HG03045 (cell line): ENCODE results near the gene C6orf47.

Experiments used
- ATAC-seq: cut with Tn5 transposase; IDR thresholded peaks from one replicate; pipeline ENCODE4 v1.9.1; 2021; ENCODE audit warnings: mild to moderate bottlenecking, moderate library complexity; ENCODE audit not compliant: unreplicated experiment

The C6orf47 gene

DNA sequence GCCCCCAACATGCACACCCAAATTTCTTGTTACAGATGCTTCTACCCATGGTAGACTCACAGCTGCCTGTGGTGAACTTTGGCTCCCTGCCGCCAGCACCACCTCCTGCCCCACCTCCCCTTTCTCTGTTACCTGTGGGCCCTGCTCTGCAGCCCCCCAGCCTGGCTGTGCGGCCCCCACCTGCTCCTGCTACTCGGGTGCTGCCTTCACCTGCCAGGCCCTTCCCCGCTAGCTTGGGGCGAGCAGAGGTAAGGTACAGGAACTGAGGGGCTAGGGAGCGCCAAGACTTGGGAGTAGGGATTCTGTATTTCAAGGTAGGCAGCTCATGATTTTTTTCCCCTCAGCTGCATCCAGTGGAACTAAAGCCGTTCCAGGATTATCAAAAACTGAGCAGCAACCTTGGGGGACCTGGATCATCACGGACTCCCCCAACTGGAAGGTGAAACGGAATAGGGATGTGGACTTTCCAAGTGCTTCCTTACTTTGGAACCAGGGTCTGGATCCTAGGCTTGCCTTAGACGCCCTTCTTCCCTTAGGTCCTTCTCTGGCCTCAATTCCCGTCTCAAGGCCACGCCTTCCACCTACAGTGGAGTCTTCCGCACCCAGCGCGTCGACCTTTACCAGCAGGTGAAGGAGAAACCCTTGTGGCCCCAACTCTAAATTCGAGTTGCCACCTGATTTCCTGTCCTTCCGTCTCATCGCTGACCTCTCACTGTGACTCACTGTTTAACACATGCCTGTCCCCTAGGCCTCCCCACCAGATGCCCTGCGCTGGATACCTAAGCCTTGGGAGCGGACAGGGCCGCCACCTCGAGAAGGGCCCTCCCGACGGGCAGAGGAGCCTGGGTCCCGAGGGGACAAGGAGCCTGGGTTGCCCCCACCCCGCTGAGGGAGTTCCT lies 23.6 kb downstream of the C6orf47 start:
- no peak for ATAC-seq

DNA sequence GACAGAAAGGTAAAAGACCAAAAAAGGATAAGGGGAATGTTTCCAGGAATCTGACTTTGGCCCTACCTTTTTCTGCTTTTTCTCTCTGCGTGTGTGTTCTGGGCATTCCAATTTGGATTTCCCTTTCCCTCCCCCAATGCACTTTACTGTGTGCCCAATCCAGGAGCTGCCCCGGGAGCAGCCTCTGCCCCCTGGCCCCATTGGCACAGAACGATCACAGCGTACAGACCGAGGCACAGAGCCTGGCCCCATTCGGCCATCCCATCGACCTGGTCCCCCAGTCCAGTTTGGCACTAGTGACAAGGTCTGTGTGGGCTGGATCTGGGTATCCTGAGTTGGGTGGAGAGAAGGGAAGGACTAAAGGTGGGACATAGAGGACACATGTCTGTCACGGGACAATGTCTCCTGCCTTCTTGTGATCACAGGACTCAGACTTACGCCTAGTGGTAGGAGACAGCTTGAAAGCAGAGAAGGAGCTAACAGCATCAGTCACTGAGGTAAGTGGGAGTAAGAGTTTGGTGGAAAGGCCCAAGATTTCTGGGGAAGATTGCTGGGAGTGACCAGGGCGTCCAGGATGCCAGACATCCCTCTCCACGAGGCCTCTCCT lies 25.5 kb downstream of the C6orf47 start:
- no peak for ATAC-seq

DNA sequence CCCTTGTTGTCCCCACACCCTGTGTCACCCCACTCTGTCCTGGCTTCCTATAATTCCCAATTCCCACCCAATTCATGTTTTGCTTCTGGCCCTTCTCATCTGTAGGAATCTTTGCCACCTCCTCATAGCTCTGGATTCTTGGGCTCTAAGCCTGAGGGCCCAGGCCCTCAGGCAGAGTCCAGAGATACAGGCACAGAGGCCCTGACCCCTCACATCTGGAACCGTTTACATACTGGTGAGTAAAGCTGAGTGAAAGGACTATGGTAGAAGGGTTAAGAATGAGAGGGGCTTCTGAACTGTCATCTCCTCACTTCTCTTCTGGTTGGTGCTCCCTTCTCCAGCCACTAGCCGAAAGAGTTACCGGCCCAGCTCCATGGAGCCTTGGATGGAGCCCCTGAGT lies 26.4 kb downstream of the C6orf47 start:
- ATAC-seq: no peak

DNA sequence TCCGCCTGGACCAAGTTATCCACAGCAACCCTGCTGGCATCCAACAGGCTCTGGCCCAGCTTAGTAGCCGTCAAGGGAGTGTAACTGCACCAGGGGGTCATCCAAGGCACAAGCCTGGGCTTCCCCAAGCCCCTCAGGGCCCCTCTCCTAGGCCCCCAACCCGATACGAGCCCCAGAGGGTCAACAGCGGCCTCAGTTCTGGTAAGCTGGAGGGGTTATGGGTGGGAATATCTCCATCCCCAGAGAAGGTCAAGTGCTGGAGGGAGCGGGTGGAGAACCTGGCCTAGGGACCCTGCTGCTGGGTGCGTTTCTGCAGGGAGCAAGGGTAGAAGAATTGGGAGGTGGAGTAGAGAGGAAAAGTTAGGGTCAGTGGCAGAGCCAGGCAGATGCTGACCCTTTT lies 27.1 kb downstream of the C6orf47 start:
- no peak for ATAC-seq

DNA sequence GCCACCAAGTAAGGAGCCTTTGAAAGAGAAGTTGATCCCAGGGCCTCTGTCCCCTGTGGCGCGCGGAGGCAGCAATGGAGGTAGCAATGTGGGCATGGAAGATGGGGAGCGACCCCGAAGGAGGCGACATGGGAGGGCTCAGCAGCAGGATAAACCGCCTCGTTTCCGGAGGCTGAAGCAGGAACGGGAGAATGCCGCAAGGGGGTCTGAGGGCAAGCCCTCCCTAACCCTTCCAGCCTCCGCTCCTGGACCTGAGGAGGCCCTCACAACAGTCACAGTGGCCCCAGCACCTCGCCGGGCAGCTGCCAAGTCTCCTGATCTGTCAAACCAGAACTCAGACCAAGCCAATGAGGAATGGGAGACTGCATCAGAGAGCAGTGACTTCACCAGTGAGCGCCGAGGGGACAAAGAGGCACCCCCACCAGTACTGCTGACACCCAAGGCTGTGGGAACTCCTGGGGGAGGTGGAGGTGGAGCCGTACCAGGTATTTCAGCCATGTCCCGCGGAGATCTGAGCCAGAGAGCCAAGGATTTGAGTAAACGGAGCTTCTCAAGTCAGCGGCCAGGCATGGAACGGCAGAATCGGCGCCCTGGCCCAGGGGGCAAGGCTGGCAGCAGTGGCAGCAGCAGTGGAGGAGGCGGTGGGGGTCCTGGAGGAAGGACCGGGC lies 28.2 kb downstream of the C6orf47 start:
- ATAC-seq: no peak

DNA sequence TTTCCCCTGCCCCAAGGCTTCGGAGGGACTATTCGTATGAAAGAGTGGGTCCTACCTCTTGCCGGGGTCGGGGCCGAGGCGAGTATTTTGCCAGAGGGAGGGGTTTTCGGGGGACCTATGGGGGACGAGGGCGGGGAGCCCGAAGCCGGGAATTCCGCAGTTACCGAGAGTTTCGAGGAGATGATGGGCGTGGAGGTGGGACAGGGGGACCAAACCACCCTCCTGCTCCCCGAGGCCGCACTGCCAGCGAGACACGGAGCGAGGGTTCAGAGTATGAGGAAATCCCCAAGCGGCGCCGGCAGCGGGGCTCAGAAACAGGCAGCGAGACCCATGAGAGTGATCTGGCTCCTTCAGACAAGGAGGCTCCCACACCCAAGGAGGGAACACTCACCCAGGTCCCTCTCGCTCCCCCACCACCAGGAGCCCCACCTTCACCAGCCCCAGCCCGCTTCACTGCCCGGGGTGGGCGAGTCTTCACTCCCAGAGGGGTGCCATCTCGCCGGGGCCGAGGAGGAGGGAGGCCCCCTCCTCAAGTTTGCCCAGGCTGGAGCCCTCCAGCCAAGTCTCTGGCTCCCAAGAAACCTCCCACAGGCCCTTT lies 28.8 kb downstream of the C6orf47 start:
- ATAC-seq: no peak

DNA sequence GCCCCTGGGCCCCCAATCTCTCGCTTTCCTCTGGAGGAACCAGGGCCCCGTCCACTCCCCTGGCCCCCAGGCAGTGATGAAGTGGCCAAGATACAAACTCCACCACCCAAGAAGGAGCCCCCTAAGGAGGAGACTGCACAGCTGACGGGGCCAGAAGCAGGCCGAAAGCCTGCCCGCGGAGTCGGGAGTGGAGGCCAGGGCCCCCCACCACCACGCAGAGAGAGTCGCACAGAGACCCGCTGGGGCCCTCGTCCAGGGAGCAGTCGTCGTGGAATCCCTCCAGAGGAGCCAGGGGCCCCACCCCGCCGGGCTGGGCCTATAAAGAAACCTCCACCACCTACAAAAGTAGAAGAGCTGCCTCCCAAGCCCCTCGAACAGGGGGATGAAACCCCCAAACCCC lies 29.4 kb downstream of the C6orf47 start:
- no peak for ATAC-seq

DNA sequence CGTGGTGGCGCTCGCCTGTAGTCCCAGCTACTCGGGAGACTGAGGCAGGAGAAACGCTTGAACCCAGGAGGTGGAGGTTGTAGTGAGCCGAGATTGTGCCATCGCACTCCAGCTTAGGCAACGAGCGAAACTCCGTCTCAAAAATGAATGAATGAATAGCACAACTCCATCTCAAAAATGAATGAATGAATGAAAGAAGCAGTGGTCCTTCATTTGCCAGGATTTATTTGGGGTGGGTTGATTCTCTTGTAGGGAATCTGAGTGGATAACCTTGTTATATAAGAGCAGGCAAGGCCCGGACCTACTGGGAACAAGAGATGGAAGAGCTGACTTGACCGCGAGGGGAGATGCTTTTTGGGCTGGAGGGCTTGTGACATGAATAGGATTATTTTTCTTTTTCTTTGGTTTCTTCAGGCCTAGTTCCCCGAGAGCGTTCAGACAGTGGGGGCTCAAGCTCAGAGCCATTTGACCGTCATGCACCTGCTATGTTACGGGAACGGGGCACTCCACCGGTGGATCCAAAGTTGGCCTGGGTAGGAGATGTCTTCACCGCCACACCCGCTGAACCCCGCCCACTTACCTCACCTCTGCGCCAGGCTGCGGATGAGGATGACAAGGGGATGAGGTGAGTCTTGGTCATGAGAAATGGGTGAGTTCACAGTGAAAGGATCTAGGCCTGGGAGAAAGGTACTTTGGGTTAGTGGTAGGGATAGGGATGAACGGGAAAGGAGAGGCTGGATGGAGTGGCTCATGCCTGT lies 30.2 kb downstream of the C6orf47 start:
- no peak for ATAC-seq

DNA sequence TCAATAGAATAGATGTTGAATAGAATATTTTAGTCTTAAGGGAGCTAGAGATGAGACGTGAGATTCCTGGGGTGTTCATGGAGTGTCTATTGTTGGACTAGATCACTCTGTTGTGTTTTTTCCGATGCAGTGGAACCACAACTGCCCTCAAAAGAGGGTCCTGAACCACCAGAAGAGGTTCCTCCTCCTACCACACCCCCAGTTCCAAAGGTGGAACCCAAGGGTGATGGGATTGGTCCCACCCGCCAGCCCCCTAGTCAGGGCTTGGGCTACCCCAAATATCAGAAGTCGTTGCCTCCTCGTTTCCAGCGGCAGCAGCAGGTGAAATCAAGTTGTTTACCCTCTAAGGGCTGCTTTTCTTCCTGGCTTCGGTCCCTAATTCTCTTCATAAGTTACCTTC lies 31.6 kb downstream of the C6orf47 start:
- ATAC-seq: no peak

DNA sequence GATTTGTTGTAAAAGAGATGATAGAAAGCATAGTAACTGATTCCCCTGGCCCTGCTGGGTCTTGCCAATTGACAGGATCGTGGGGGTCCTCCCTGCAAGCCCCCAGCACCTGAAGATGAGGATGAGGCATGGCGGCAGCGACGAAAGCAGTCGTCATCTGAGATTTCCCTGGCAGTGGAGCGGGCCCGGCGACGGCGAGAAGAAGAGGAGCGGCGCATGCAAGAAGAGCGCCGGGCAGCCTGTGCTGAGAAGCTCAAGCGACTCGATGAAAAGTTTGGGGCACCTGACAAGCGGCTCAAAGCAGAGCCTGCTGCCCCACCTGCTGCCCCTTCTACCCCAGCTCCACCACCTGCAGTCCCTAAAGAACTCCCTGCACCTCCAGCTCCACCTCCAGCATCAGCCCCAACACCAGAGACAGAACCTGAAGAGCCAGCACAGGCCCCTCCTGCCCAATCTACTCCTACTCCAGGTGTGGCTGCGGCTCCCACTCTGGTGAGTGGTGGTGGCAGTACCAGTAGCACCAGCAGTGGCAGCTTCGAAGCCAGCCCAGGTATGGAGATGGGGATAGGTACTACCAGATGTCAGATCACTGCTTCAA lies 32.8 kb downstream of the C6orf47 start:
- ATAC-seq: no peak

DNA sequence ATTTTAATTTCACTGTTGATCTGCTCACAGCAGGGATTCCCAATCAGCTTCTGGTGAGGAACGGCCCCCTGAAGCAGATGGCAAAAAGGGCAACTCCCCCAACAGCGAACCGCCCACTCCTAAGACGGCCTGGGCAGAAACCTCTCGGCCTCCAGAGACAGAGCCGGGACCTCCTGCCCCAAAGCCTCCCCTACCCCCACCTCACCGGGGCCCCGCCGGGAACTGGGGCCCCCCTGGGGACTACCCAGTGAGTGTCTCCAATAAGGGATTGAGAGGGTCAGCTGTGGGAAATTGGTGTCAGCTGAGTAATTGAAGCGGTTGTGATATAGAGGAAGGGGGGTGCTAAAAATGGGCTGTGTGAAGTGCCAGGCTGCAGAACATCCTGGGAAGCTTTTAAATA lies 33.6 kb downstream of the C6orf47 start:
- no peak for ATAC-seq

DNA sequence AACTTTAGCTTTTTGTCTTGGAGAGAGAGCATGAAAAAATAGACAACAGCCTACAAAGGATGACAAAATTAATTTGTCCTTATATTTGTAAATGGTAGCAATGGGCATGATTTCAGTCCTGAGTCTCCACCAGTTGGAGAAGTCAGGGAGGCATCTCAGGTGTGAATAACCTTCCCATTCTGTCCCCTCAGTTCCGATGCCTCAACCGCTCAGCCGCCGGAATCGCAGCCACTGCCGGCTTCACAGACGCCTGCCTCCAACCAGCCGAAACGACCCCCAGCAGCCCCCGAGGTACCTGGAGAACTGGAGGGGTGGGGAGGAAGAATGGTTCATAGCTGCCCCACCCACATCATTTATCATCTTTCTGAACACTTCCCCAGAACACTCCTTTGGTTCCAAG lies 36.5 kb downstream of the C6orf47 start:
- ATAC-seq: no peak

DNA sequence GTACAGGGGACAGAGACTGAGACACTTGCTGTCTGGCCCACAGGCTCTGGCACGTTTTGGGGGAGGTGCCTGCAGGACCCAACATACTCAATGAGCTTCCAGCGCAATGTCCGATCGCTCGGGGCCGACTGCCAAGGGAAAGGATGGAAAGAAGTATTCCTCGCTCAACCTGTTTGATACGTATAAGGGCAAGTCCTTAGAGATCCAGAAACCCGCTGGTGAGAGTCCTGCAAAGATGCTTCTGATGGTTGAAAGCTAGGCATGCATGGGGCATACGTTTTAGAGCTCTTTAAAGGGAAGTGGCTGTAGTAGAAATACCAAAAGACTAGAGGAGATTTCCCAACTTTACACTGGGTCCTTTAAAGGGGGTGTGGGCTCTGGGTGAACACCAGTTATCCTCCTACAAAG lies 37.9 kb downstream of the C6orf47 start:
- ATAC-seq: no peak

DNA sequence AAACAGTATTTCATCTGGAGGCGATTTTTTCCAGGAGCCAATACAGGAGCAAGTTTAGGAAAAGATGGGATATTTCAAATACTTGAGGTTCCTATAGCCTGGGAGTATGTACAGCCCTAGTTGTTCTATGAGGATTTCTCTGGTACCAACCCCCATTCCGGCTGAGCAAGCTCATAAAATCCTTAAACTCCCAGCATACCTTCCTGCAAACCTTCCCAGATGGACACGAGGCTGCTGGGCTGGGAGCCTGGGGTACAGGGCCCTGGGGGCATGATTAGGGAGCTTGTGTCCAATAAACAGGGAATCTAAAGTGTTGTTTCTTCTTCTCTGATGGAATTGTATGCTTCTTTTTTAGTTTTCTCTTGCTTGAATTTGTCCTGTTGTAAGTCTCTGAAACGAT lies 38.6 kb downstream of the C6orf47 start:
- no peak for ATAC-seq

DNA sequence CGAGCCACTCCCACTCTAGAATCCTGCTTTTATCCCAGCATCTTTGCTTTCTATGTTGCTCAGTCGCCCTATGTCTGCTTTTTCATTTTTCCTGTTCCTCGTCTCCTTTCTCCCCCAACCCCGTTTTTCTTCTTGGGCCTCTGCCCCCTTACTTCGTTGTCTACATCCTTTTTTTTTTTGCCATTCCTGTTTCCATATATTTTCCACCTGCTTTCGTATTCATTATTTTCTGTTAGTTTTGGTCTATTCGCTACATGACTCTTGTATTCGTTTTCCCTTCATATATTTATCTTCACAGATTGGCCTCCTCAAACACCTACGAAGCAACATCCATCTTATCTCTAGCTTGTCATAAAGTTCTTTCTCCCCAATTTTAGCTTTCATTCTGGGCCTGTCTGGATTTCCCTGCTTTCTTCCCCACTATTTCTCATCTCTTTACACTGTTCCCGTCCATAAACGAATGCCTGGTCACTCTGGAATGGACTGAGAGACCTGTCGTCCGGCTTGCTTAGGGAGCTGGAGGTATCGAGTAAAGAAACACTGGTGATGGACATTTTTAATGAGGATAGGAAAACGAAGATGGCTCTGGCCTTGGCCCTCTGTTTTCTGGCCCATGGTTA lies 39.1 kb downstream of the C6orf47 start:
- no peak for ATAC-seq

DNA sequence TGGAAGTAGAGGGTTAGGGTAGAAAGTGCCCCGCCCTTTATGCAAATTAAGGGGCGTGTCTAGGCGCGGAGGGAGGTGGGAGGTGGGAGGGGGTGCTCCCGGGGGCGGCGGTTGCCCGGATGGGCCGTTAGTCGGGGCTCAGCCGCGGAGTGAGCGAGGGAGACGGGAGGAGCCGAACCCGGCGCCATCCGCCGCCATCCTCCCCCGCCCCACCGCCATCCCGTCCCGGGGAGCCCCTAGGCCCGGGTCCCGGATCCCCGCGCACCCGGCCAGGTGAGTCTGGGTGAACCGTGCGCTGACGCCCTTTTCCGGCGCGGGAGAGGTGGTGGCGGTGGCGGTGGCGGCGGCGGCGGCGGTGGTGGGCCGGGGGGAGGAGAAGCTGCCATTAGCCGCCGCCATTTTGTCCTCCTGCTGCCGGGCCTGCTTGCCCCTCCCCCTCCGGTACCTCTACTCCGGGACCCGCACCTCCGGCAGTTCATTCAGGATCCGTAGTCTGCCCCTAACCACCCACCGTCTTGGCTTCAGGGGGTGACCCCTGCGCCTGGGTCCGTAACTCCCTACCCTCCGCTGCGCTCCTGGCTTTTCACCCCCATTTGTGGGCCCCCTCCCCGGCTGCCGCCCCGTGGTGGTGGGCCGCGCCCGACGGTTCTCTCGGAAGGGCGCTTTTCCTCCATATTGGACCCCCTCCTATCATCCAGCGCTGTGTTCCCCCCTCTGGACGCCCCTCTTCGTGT lies 39.8 kb downstream of the C6orf47 start, which contains the start of gene PRRC2A:
Gene PRRC2A (plus strand): TSS at position 130 of the 734 bp plus-strand sequence. CDS start 2,075 bp downstream, outside the sequence.
- ATAC-seq: peak; percentile 62

DNA sequence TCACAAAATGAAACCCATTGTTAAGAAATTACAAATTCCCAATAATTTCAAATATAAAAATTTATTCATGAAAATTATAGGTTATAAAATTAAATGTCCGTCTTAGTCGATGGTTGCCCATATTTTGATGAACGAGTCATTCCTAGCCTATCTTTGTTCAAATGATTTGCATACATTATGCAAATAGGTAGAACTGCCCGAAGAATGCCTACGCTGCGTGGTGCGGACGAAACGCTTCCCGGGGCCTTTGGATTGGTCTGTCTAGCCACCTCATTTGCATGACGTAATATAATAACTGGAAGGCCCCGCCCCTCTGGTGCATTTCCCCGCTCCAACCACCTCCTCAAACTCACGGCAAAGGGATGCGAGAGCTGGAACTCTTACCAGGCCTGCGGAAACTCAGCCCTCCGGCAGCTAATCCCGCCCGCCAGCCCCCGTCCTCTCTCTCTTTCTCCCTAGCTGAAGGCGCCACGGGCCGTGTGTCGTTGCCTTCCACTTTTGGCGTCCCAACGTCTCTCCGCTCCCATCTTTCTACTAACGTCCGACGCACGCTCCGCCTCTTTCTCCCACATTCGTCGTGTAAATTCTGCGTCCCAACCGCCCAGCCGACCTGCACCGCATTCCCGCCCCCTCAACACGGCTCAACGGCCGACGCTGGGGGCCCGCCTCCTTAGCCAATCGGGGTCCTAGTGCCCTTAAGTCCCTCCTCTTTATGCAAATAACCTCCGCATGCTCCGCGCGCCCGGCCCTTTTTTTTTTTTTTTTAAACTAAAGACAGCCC lies 40.6 kb downstream of the C6orf47 start:
- peak; percentile 84 for ATAC-seq

DNA sequence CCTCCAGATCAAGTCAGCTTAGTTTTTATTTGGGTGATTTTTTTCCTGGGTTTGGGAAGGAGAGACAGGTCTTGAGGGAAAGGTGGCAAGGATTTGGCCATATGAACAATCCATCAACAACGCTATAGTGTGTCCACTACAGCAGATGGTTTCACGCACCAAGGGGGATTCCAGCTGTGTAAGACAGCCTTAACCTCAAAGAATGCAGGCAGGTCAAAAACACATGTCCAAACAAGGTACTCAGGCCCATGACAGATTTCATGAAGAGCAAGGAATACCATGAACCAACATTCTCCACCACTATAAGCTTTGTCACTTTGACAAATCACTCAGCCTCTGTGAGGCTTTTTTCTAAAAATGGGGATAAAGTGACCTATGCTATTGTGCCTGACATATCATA lies 43.6 kb downstream of the C6orf47 start:
- ATAC-seq: no peak
